Esophagus mucosa (tissue), 1 donor: ENCODE data around the gene STK32C. TPM values are rescaled to one million over a fixed set of nuclear protein-coding genes. Genes with fewer than 3 reads are reported as not detected.

Experiments
- ATAC-seq: fragments of 200-7000 bp; cut with Tn5 transposase; one replicate; pipeline ENCODE4 v1.9.1; 2020
- total RNA-seq: library from RNA; stranded (reverse); gene quantifications from one replicate; pipeline ENCODE4 v1.2.4, GENCODE V29; 2023
- donor health status: DM: yes; HTN: yes; CAD: no.

STK32C gene
- total RNA-seq, 1 donor from 2014 or later: 7.1 TPM

DNA sequence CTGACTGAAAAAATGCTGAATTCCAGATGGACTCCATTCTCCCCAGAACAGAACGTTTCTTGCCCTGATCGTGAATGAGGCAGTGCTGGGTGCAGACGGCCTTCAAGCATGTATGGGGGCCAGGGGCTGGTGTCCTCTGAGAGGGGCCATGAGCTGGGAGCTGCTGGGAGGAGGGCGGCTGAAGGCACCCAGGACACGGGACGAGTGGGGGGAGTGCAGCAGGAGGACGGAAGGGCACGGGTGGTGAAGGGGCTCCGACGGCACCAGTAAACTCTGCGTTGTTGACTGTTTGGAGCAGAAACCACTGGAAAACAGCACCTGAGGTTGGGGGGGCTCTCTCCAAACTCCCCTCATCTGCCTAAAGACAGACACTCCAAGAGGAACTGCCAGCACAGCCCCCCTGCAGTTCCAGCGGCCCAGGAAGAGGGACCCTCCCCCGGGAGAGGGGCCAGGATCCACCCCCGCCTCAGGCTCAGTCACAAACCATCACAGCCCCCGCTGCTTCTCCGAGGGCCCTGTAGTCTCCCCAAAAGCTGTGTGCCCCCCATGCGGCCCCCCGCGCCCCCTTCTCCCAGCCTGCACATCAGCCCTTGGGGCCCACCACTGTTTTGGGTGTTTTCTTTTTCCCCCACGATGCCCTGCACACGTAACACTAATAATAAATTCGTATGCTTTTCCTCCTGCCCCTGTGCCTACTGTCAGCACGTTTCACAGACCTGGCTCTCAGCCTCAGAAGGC, 65.5 kb downstream of the STK32C start:
- no peak for ATAC-seq

GRCh38 chr10:132241496-132241895, 66.3 kb downstream of the STK32C start:
- ATAC-seq: no peak

DNA sequence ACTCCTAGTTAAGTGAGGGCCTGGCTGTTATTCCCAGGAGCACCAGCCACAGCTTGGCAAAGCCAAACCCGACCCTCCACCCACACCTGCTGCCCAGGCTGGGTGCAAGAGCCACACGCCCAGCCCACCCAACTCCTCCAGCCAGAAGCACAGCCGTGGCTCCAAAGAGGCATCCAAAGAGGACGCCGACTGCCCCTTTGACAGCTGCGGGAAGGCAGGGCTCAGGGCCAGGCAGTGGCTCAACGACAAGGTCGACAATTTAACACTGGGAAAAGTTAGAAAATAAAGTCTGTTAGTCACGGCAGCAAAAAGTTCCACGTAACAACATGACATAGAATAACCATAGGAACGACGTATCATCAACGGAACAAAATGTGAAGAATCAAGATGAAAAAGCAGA, 66.7 kb downstream of the STK32C start:
- no peak for ATAC-seq

- no peak for ATAC-seq
Measured at GRCh38 chr10:132240581-132240980, 67.2 kb downstream of the STK32C start.

GRCh38 chr10:132240156-132240555, 67.6 kb downstream of the STK32C start:
- ATAC-seq: no peak

- no peak for ATAC-seq
Measured at GRCh38 chr10:132239126-132240031, 68.4 kb downstream of the STK32C start.

DNA sequence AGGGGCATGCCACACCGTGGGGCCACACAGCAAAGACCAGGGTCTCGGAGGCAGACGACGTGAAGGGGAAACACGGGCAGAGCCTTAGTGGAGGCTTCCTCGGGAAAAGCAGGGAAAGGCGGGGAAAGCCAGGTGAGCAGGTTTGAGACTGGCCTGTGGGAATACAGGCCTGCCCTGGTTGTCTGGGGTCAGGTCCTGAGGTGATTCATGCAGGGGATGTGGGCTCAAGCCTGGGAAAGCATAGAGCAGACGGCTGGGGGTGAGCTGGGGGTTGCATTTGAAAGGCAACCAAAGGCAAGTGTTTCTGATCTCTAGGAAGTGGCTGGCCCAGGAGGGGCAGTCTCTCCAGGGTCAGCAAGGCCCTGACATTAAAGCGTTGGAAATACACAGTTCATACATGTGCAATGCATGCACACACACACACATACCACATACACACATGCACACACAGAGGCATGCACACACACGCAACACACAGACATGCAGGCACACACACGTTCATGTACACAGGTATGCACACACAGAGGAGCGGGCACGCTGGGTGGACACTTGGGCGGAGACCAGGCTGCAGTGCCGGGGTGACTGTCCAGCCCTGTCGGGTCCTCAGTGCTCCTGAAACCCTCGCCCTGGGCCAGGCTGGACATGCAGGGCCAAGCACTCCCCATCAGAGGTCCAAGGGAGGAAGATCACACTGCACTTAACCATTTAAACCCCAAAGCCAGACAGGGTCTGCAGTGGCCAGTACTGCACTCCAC, 69.2 kb downstream of the STK32C start:
- ATAC-seq: no peak

DNA sequence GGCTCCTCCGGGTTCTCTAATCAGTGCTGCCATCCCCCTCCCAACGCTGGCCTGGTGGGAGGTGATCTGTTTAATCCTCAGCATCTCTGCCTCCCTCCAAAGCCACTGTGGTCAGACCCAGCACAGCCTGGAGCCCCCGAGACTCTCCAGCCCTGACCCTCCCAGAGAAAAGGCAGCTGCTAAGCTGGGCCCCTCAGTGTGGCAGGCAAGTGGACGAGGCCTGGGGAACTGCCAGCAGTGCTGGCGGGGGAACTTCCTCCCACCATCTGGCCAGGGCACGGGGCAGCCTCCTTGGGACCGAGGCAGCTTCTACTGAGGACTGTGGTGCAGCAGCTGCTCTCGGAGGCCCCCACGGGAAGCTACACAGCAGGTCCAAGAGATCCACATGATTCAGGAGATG, 69.9 kb downstream of the STK32C start:
- ATAC-seq: no peak

- no peak for ATAC-seq
Measured at GRCh38 chr10:132237396-132237795, 70.4 kb downstream of the STK32C start.

GRCh38 chr10:132236881-132237280, 70.9 kb downstream of the STK32C start:
- ATAC-seq: no peak

GRCh38 chr10:132236161-132236560, 71.6 kb downstream of the STK32C start:
- ATAC-seq: no peak

DNA sequence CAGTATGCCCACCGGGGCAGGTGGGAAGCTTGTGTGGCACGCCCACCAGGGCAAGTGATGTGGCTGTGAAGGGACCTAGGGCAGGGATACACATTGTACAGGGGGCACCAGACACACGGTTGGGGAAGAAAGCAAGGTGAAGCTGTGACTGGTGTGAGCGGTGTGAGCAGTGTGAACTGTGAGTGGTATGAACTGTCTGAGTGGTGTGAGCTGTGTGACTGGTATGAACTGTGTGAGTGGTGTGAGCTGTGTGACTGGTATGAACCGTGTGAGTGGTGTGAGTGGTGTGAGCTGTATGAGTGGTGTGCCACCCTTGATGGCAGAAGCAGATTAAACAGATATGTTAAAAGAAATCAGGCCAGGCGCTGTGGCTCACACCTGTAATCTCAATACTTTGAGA, 72.9 kb downstream of the STK32C start:
- ATAC-seq: no peak

DNA sequence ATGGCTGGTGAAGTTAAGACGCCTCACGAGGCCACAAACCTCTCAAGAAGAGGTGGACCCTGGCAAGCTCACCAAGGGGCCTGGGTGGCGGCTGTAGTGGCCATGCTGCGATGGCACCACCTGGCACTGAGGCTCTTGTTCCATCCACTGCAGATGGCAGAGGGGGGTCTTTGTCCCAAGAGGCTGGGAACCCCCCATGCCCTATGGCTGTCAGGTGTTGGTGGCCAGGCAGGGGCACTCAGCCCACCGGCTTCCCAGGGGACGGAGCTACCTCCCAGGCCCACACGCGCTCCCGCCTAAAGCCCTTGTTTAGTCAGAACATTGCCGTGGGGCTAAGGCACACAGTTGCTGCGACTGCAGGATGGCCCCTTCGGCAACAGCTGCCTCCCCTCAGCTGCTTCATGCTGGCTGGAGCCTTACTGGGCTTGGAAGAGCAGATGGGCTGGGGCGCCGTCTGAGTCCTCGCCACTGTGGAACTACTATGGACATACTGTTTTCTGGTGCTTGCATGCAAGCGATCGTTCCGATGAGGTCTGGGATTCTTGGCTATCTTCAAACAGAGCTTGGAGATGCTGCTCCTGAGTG, 74.2 kb downstream of the STK32C start:
- no peak for ATAC-seq

GRCh38 chr10:132232981-132233380, 74.8 kb downstream of the STK32C start:
- no peak for ATAC-seq

DNA sequence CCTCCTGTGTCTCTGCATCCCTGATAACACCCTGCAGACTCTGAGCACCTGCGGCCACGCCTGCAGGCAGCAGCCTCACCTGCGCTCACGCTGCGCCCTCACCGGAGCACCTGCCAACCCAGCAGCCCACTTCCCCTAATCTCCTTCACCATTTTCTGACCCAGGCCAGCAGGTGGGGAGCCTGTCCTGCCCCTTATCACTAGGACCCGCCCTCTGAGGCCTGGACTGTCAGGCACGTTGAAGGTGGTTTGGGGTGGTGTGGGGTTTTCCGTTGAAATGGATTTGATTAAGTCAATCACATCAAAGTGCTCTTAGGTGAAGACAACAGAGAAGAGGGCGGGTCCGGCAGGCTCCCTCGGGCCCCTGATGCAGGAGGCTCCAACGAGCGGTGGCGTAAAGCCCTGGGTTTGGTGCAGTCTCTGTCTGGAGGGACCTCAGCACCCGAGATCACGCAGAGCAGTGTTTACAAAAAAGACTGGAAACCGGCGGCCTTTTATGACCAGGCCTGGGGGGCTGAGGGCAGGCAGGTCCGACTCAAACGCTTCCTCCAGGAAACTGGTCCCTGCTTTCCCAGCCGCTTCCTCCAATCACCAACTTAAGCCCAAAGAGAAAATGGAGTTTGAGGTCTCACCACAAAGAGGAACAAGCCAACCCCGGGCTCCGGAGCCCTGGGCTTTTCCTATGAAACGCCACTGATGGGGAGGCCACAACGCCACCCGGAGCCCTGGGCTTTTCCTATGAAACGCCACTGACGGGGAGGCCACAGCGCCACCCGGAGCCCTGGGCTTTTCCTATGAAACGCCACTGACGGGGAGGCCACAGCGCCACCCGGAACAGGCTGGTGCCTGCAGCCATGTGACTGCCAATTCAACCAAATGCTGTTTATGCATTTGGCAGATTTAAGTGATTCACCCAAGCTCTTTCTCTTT, 75.5 kb downstream of the STK32C start:
- ATAC-seq: no peak

GRCh38 chr10:132231656-132232022, 76.1 kb downstream of the STK32C start:
- no peak for ATAC-seq

DNA sequence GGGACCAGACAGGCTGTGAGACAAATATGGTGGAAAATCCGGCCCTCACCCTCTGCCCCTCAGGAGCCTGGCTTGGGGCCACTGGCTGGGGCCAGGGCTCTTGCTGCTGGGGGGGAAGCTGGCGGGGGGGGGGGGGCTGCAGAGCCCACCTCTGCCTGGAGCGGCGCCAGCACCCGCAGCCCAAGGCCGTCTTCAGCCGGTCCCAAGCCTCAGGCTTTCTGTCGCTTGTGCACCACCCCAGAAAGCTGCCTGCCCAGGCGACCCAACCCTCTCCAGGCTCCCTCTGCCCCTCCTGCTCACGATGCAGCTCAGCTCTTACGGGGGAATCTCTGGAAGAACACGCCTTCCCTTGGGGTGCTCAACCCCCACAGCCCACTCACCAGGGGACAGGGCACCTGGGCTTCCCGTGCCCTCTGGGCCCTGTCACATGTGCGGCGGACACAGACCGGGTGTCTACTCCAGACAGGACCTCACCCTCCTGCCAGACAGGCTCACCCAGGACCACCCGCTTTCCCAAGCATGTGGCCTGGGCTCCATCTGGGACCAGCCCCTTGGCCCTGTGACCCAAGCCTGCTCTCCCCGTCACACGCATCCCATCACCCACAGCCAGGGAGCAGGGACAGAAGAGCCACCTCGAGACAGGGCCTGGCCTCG, 77.1 kb downstream of the STK32C start:
- ATAC-seq: no peak

DNA sequence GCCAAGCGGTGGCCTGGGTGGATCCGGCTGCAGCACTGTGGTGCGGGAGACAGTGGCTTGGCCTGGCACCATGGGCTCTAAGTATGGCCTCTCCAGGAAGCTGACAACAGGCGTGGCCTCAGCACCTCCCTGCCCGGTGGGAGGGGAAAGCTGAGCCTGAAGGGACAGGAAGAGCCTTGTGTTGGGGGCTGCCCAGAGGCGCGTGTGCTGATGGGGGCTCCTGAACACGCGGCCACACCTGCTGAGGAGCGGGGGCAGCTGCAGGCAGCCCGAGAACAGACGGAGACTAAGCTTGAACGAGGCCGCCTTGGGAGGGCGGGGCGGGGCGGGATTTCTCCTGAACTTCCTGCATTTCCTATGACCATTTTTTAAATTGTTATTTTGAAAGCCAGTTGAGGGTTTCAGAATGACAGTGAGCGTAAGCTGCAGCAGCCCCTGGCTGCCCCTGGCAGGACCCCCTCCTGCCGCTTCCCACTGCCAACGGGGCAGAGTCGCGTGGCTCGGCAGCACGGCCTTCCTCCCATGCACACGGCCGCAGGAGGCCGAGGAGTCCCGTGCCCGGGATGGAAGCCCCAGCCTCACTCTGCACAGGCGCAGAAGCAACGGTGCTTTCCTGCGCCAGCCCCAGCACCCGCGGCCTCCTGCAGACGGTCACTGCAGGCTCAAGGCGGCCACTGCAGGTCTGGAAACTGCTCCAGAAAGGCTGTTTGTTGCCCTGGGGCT, 77.8 kb downstream of the STK32C start:
- peak; percentile 47 for ATAC-seq

DNA sequence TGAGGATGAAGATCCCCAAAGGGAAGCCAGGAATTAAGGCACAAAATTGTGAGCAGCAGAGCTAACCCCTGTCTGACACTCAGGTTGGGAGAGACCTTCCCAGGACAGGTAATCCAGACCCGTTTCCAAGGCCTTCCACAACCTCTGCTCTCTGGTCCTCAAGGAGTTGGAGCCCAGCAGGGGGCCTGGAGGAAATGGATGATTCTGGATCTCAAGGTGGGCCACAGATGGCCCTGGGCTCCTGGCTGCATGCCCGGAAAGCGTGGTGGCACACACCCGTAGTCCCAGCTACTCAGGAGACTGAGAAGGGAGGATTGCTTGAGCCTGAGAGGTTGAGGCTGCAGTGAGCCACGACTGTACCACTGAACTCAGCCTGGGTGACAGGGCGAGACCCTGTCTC, 78.7 kb downstream of the STK32C start:
- no peak for ATAC-seq

DNA sequence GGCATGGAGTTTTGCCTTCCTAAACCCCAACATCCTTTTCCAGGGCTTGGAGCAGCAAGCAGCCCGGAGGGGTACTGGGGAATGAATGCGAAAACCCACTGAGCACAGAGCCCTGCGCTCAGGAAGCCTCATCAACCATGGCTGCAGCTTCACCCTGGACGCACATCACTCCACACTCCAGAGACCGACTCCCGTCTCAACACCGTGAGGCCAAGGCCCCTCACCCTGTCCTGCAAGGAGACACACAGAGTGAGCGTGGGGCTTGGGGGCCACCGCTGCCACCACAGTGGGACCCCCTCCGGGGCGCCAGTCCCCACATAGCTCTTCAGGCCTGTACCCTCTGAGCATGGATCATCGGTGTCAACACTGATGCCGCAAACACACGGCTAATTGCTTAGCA, 79.1 kb downstream of the STK32C start:
- ATAC-seq: no peak
